GM12878 (cell line): Measurements from ENCODE around the gene FXN. TPM values are rescaled to one million over a fixed set of nuclear protein-coding genes. Genes with fewer than 3 reads are reported as not detected.

Source experiments
- ATAC-seq: fragments of 200-7000 bp; cut with Tn5 transposase; 3 replicates; pipeline ENCODE4 v1.9.1; 2020; ENCODE audit warnings: mild to moderate bottlenecking, moderate library complexity
- BruUV-seq: library from RNA; stranded (reverse); fragments of 400-500 nt; replicated peaks from 2 replicates; lab custom pipeline; 2021; lab: Mats Ljungman, UMichigan
- CTCF ChIA-PET: fragments of 300-600 bp; sonication (Branson Sonifier 250); formaldehyde crosslinking; extraction: SDS; loops from one replicate; lab custom pipeline; 2021; ENCODE audit warnings: inconsistent platforms; lab: Yijun Ruan, JAX
- POLR2A ChIA-PET: fragments of 350-600 bp; formaldehyde crosslinking; extraction: SDS; loops from one replicate; lab custom pipeline; 2021; ENCODE audit warnings: inconsistent platforms; lab: Charles Lee
- RAD21 ChIA-PET: fragments of 300-600 bp; sonication (Branson Sonifier 250); formaldehyde crosslinking; loops from one replicate; lab custom pipeline; 2023; ENCODE audit warnings: antibody characterized with exemption; ENCODE audit not compliant: unreplicated experiment; lab: Charles Lee
- SMC1A ChIA-PET: fragments of 300-600 bp; sonication (Branson Sonifier 250); formaldehyde crosslinking; loops from one replicate; lab custom pipeline; 2023; ENCODE audit not compliant: unreplicated experiment, uncharacterized antibody; lab: Charles Lee
- DNase-seq: peaks from one replicate; pipeline ENCODE4 v3.0.0-alpha.2; 2011; ENCODE audit warnings: low read depth, low spot score
- FAIRE-seq: peaks from 3 replicates; lab custom pipeline; 2011; peaks lifted over from hg19 to GRCh38; lab: Jason Lieb, UNC
- H2AFZ ChIP-seq: 2 replicates; pipeline ENCODE4 v1.6.0; 2011; ENCODE audit warnings: low read depth, low read length, control low read depth; ENCODE audit not compliant: control insufficient read depth
- H3K27ac ChIP-seq: 2 replicates; pipeline ENCODE4 v1.5.1; 2011; ENCODE audit warnings: control low read depth; ENCODE audit not compliant: control insufficient read depth, insufficient read depth
- H3K27me3 ChIP-seq, 2 experiments: replicated peaks in 1 of 2; 2 replicates each; pipeline versions ENCODE4 v1.6.0 to v1.6.1; 2011; ENCODE audit warnings: low read length in 1 of 2; ENCODE audit not compliant: control insufficient read depth in 2 of 2, insufficient read depth in 2 of 2
- H3K36me3 ChIP-seq, 2 experiments: 2 replicates each; pipeline ENCODE4 v1.5.1; 2011; ENCODE audit warnings: low read length in 1 of 2; ENCODE audit not compliant: control insufficient read depth in 2 of 2, insufficient read depth in 2 of 2
- H3K4me1 ChIP-seq: 2 replicates; pipeline ENCODE4 v1.6.1; 2011; ENCODE audit warnings: mild to moderate bottlenecking, low read length, moderate library complexity, mixed read lengths; ENCODE audit not compliant: control insufficient read depth, insufficient read depth
- H3K4me2 ChIP-seq: 2 replicates; pipeline ENCODE4 v1.6.0; 2011; ENCODE audit warnings: control low read depth; ENCODE audit not compliant: control insufficient read depth, insufficient read depth
- H3K4me3 ChIP-seq: fragments of 200-600 bp; sonication (generic); 2 replicates; pipeline ENCODE4 v1.5.1; 2016
- H3K79me2 ChIP-seq: 2 replicates; pipeline ENCODE4 v1.6.0; 2011; ENCODE audit warnings: low read length; ENCODE audit not compliant: control insufficient read depth, insufficient read depth
- H3K9ac ChIP-seq: 2 replicates; pipeline ENCODE4 v1.8.0; 2011; ENCODE audit warnings: low read length, control low read depth, mixed read lengths; ENCODE audit not compliant: control insufficient read depth, insufficient read depth
- H3K9me3 ChIP-seq: replicated peaks from 3 replicates; pipeline ENCODE4 v1.5.1; 2011; ENCODE audit warnings: mild to moderate bottlenecking, low read length; ENCODE audit not compliant: control insufficient read depth, insufficient read depth
- H4K20me1 ChIP-seq: 2 replicates; pipeline ENCODE4 v1.6.0; 2011; ENCODE audit not compliant: control insufficient read depth, insufficient read depth
- CHD2 ChIP-seq: IDR thresholded peaks from 2 replicates; pipeline ENCODE4 v1.6.1; 2011; ENCODE audit warnings: low read depth, low read length, improper control_type of control experiment, borderline replicate concordance
- NFIC ChIP-seq: IDR thresholded peaks from 2 replicates; pipeline ENCODE4 v1.6.1; 2012; ENCODE audit warnings: low read depth, mild to moderate bottlenecking, inconsistent platforms, low read length, moderate library complexity
- NFYB ChIP-seq: IDR thresholded peaks from 2 replicates; pipeline ENCODE4 v1.6.1; 2011; ENCODE audit warnings: low read depth, mild to moderate bottlenecking, low read length, improper control_type of control experiment, moderate library complexity; ENCODE audit not compliant: insufficient read depth
- POU2F2 ChIP-seq: IDR thresholded peaks from 3 replicates; pipeline ENCODE4 v1.6.1; 2011; ENCODE audit warnings: low read depth, mild to moderate bottlenecking, low read length, borderline replicate concordance
- RELA ChIP-seq: fragments of 450-650 bp; IDR thresholded peaks from 2 replicates; pipeline ENCODE4 v1.8.0; 2014; ENCODE audit warnings: borderline replicate concordance; ENCODE audit not compliant: partially characterized antibody
- RUNX3 ChIP-seq: IDR thresholded peaks from 2 replicates; pipeline ENCODE4 v1.6.1; 2012; ENCODE audit warnings: low read length, inconsistent platforms
- SMAD5 ChIP-seq: IDR thresholded peaks from 2 replicates; pipeline ENCODE4 v1.6.1; 2016; ENCODE audit warnings: antibody characterized with exemption, low read depth
- TCF3 ChIP-seq: IDR thresholded peaks from 2 replicates; pipeline ENCODE4 v1.6.1; 2012; ENCODE audit warnings: low read depth, mild to moderate bottlenecking, low read length, borderline replicate concordance; ENCODE audit not compliant: insufficient read depth
- ZZZ3 ChIP-seq: IDR thresholded peaks from 2 replicates; pipeline ENCODE4 v1.6.1; 2011; ENCODE audit warnings: low read depth; ENCODE audit not compliant: control insufficient read depth, insufficient read length
- WGBS: methylation state at CpG from one replicate; pipeline ENCODE4 v1.1.6; 2016; ENCODE audit warnings: low lambda C conversion rate; ENCODE audit not compliant: insufficient replicate concordance, insufficient coverage; ENCODE audit errors: missing lambda C conversion rate; 5-methylcytosine and 5-hydroxymethylcytosine counted together
- in situ Hi-C: fragments of 300-500 bp; cut with MboI; formaldehyde crosslinking; loops from 9 replicates; pipeline ENCODE4 v1.14.3; 2018; ENCODE audit warnings: mixed read lengths
- intact Hi-C: fragments of 100-400 bp; cut with micrococcal nuclease; formaldehyde crosslinking; loops from one replicate; pipeline ENCODE4 v1.14.2; 2022; ENCODE audit not compliant: unreplicated experiment
- polyA plus RNA-seq, 11 experiments: library from polyadenylated mRNA; depleted of rRNA in 4 of 11; unstranded in 6 of 11; stranded (reverse) in 5 of 11; fragments of >200 nt; fragmentation: Nextera tagmentation in 4 of 11; fragmentation: Illumina TruSeq in 1 of 11; extraction: Ambion mirVana in 4 of 11; extraction: Trizol in 1 of 11; gene quantifications; 1 replicate in 1 of 11; 2 replicates in 10 of 11; pipeline versions ENCODE4 v1.2.1 to v1.2.3, GENCODE V29; 2011 to 2016; ENCODE audit warnings: inconsistent platforms in 2 of 11, missing spikeins in 2 of 11, low read depth in 1 of 11
- total RNA-seq, 4 experiments: library from RNA; depleted of rRNA in 3 of 4; stranded (reverse); fragments of >200 nt in 3 of 4; fragmentation: Illumina TruSeq in 1 of 4; extraction: Trizol in 1 of 4; gene quantifications; 2 replicates each; pipeline versions ENCODE4 v1.2.1 to v1.2.3, GENCODE V29; 2013 to 2021
- TF ChIP-seq, protein P1 (sequence below), 3 experiments: IDR thresholded peaks in 2 of 3; conservative IDR thresholded peaks in 1 of 3; 2 replicates each; pipeline ENCODE4 v1.5.1; 2011; ENCODE audit warnings: low read depth in 3 of 3, low read length in 3 of 3, mild to moderate bottlenecking in 3 of 3, control low read depth in 2 of 3, moderate library complexity in 2 of 3, inconsistent platforms in 1 of 3, mixed read lengths in 1 of 3; ENCODE audit not compliant: control insufficient read depth in 2 of 3, insufficient read depth in 1 of 3; ENCODE audit errors: extremely low read depth in 1 of 3
- TF ChIP-seq, protein P2 (sequence below): IDR thresholded peaks from 2 replicates; pipeline ENCODE4 v1.6.1; 2011; ENCODE audit warnings: borderline replicate concordance, low read depth, mild to moderate bottlenecking, moderate library complexity, mixed read lengths, low read length; ENCODE audit not compliant: insufficient read depth; ENCODE audit errors: extremely low read length

FXN gene
- total and polyA plus RNA-seq, 10 of the 15 experiments (the other 5 are each of a cell fraction or from before 2014, with no cell fraction given) = 7.3 to 78.0 (median 23.2) TPM

DNA sequence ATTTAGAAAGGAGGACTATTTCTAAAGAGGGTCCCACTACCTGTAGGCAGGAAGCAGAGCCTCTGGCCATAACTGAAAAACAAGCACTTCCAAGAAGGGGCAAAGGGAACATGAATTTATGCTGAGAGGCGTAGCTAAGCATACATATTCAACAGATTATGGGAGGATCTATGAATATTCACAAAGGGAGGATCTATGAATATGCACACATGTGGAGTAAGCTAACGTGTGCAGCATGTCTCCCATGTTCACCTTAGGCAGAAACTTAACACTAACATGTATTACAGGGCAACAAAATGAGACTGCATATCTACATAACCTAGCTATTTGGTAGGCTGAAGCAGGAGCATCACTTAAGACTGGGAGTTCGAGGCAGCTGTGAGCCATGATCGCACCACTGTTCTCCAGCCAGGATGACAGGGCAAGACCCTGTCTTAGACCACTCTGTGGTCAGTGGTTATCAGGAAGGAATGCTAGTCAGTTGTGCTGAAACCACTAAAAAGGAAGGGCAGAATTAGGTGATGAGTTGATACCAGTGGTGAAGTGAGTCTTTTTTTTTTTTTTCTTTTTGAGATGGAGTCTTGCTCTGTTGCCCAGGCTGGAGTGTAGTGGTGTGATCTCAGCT is 20.8 kb downstream of the FXN start:
- DNase-seq = no peak
- in situ Hi-C loops = loop anchor here (5.0 to 25.0 kb wide), 4 partner anchors 141 to 881 kb away; no protein-coding TSS in a partner anchor
- POLR2A ChIA-PET = no interaction called here

More for the DNA sequence above, 20.8 kb downstream of the FXN start:
- Histone ChIP-seq H3K36me3 (peaks cover 2 to 6% of the 10 kb centered on the region in 2 experiments; a peak in 3 of 4 replicates), H3K79me2 (no peaks in the 10 kb centered on the region), H3K27me3 (no peaks in the 10 kb centered on the region), H2AFZ (no peak overlapping the region), H3K4me2 (no peak overlapping the region), H3K4me1 (no peaks in the 10 kb centered on the region), H4K20me1 (no peaks in the 10 kb centered on the region), H3K9me3 (no peaks in the 10 kb centered on the region; the same call in 2 of the 3 replicates), H3K27ac (no peak overlapping the region), H3K4me3 (no peak overlapping the region), H3K9ac (no peak overlapping the region)
- 99% methylated on average over 4 of the region's 4 CpGs for WGBS
- RAD21 ChIA-PET = interaction anchor here (8.7 kb wide), 1 partner anchor 138 kb away, joined by 159 read pairs; no protein-coding TSS in a partner anchor
- no TSS peak for BruUV-seq
- CTCF ChIA-PET = interaction anchor here (0.9 to 12.1 kb wide), 7 partner anchors 16 to 141 kb away, joined by 3 to 289 read pairs (median 3); no protein-coding TSS in a partner anchor
- SMC1A ChIA-PET = interaction anchor here (0.7 to 5.8 kb wide), 4 partner anchors 137 to 365 kb away, joined by 3 to 130 read pairs (median 3); no protein-coding TSS in a partner anchor
- TF ChIP-seq SMAD5 (no peak), CHD2 (no peak), POU2F2 (no peak), NFYB (no peak), ZZZ3 (no peak), RELA (no peak), TCF3 (no peak), RUNX3 (no peak), NFIC (no peak)
- TF ChIP-seq, protein P1, sequence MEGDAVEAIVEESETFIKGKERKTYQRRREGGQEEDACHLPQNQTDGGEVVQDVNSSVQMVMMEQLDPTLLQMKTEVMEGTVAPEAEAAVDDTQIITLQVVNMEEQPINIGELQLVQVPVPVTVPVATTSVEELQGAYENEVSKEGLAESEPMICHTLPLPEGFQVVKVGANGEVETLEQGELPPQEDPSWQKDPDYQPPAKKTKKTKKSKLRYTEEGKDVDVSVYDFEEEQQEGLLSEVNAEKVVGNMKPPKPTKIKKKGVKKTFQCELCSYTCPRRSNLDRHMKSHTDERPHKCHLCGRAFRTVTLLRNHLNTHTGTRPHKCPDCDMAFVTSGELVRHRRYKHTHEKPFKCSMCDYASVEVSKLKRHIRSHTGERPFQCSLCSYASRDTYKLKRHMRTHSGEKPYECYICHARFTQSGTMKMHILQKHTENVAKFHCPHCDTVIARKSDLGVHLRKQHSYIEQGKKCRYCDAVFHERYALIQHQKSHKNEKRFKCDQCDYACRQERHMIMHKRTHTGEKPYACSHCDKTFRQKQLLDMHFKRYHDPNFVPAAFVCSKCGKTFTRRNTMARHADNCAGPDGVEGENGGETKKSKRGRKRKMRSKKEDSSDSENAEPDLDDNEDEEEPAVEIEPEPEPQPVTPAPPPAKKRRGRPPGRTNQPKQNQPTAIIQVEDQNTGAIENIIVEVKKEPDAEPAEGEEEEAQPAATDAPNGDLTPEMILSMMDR (IDR thresholded peaks at IDR 0.05 in 2 of 3, conservative IDR thresholded peaks at IDR 0.05 in 1 of 3; ENCODE audit: control insufficient read depth in 2 of 3, extremely low read depth in 1 of 3, insufficient read depth in 1 of 3, low read depth in 3 of 3, low read length in 3 of 3) = no peak
- TF ChIP-seq, protein P2, sequence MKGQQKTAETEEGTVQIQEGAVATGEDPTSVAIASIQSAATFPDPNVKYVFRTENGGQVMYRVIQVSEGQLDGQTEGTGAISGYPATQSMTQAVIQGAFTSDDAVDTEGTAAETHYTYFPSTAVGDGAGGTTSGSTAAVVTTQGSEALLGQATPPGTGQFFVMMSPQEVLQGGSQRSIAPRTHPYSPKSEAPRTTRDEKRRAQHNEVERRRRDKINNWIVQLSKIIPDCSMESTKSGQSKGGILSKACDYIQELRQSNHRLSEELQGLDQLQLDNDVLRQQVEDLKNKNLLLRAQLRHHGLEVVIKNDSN = no peak
- FAIRE-seq (no peak), ATAC-seq (no peak)
- intact Hi-C loops = loop anchor here (10.0 kb wide), 1 partner anchor 878 kb away; no protein-coding TSS in a partner anchor
